Effector memory CD4-positive, alpha-beta T cell (primary cell): ENCODE data around the gene ROBO1.

Experiments used
- DNase-seq, 3 donors: peaks; one replicate each; pipeline ENCODE4 v3.0.0-alpha.2; 2020
- H3K27ac ChIP-seq: 2 replicates; pipeline ENCODE4 v1.7.0; 2013; ENCODE audit warnings: mild to moderate bottlenecking, low read length, moderate library complexity; ENCODE audit not compliant: insufficient read depth, poor library complexity, severe bottlenecking
- H3K27me3 ChIP-seq: replicated peaks from 2 replicates; pipeline ENCODE4 v1.7.0; 2013; ENCODE audit warnings: mild to moderate bottlenecking, low read length; ENCODE audit not compliant: insufficient read depth, control insufficient read depth, poor library complexity, severe bottlenecking
- H3K36me3 ChIP-seq: 2 replicates; pipeline ENCODE4 v1.7.0; 2013; ENCODE audit warnings: mild to moderate bottlenecking, low read length, moderate library complexity; ENCODE audit not compliant: control insufficient read depth, insufficient read depth
- H3K4me1 ChIP-seq: 2 replicates; pipeline ENCODE4 v1.7.0; 2013; ENCODE audit warnings: low read length, mild to moderate bottlenecking; ENCODE audit not compliant: control insufficient read depth, insufficient read depth, poor library complexity, severe bottlenecking
- H3K4me3 ChIP-seq: 2 replicates; pipeline ENCODE4 v1.7.0; 2013; ENCODE audit warnings: low read length, low read depth, mild to moderate bottlenecking; ENCODE audit not compliant: insufficient read depth, poor library complexity, severe bottlenecking
- H3K9me3 ChIP-seq: 2 replicates; pipeline ENCODE4 v1.7.0; 2013; ENCODE audit warnings: mild to moderate bottlenecking, low read length, moderate library complexity; ENCODE audit not compliant: control insufficient read depth

Gene ROBO1

DNA sequence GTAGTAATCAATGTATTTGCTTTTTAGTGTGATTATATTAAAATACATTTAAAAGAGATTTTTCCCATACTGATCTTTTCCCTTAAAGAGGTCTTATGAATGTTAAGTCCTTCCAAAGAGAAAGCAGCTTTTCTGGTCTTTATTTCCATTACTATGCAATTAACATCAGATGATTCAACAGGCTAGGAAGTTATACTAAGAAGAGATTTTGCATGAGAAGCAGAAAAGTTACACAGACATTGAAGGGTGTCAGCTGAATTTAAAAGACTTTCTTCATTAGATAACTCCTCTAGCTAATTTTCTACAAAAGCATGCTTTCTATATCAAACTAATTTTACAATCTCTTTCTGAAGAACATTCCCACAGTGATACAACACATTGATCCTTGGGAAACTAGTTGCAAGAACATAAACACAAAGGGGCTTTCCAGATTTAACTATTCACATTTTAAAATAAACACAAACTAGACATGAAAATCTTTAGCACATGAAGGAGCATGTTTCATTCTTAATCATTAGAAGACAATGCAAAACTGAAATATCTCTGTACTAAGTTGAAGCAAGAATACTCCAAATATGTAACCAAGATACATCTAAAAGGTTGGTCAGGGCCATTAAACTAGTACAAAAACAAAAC lies 965.8 kb downstream of the ROBO1 start:
- Histone ChIP-seq H3K4me3 (no peak overlapping the region), H3K27me3 (no peaks in the 10 kb centered on the region), H3K4me1 (no peaks in the 10 kb centered on the region), H3K27ac (no peak overlapping the region), H3K9me3 (no peaks in the 10 kb centered on the region), H3K36me3 (no peaks in the 10 kb centered on the region)
- no peak for DNase-seq

DNA sequence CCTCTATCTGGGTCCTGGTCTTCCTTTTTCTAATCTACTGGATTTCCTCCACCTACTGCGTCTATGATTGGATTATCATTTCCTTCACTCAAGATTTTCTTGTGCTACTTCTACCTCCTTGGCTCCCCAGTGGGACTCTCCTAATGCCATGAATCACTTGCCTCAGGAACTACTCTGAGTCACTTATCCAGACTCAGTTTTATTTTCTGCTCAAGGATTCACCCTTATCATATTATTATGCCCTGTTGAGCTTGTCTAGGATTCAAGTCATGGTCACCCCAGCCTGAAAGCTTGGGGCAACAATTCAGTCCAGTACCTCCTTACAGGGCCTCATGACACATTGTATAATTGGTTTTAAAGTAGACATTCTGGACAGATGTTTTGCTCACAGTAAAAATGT lies 968.1 kb downstream of the ROBO1 start:
- no peaks in the 10 kb centered on the region for H3K4me1 ChIP-seq
- no peaks in the 10 kb centered on the region for H3K36me3 ChIP-seq
- no peak overlapping the region for H3K4me3 ChIP-seq
- H3K9me3 ChIP-seq = no peaks in the 10 kb centered on the region
- no peak overlapping the region for H3K27ac ChIP-seq
- no peak for DNase-seq
- H3K27me3 ChIP-seq = no peaks in the 10 kb centered on the region

- H3K4me1 ChIP-seq = no peaks in the 10 kb centered on the region
- no peak for DNase-seq
- H3K27me3 ChIP-seq = no peaks in the 10 kb centered on the region
- no peak overlapping the region for H3K27ac ChIP-seq
- no peak overlapping the region for H3K4me3 ChIP-seq
- no peaks in the 10 kb centered on the region for H3K9me3 ChIP-seq
- H3K36me3 ChIP-seq = no peaks in the 10 kb centered on the region
These were observed 969.4 kb downstream of the ROBO1 start for GRCh38 chr3:78798266-78798832.

DNA sequence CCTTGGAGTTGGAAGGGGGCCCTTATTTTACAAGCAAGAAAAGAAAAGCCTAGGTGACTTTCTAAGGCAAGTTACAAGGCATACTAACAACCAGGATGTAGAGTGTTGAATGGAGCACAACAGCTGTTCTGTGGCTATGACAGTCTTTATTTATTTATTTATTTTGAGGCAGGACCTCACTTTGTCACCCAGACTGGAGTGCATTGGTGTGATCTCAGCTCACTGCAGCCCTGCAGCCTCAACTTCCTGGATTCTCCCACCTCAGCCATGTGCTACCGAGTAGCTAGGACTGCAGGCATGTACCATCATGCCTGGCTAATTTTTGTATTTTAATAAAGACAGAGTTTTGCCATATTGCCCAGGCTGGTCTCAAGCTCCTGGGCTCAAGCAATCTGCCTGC lies 973.4 kb downstream of the ROBO1 start:
- DNase-seq = no peak
- Histone ChIP-seq H3K27me3 (no peaks in the 10 kb centered on the region), H3K4me1 (no peaks in the 10 kb centered on the region), H3K9me3 (no peaks in the 10 kb centered on the region), H3K36me3 (no peaks in the 10 kb centered on the region), H3K27ac (no peak overlapping the region), H3K4me3 (no peak overlapping the region)

DNA sequence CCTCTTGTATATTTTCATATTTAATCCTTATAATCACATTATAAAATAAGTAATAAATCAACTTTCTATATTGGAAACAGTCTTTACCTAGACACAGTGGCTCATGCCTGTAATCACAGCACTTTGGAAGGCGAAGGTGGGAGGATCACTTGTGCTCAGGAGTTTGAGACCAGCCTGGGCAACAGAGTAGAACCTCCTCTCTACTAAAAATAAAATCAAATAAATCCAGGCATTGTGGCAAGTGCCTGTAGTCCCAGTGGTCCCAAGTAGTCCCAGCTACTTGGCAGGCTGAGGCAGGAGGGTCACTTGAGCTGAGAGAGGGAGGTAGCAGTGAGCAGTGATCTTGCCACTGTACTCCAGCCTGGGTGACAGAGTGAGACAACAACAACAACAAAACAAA lies 975.1 kb downstream of the ROBO1 start:
- no peaks in the 10 kb centered on the region for H3K9me3 ChIP-seq
- H3K4me3 ChIP-seq = no peak overlapping the region
- no peak for DNase-seq
- no peaks in the 10 kb centered on the region for H3K36me3 ChIP-seq
- H3K4me1 ChIP-seq = no peaks in the 10 kb centered on the region
- no peaks in the 10 kb centered on the region for H3K27me3 ChIP-seq
- no peak overlapping the region for H3K27ac ChIP-seq

GRCh38 chr3:78792212-78792611 lies 975.6 kb downstream of the ROBO1 start:
- Histone ChIP-seq H3K4me3 (no peak overlapping the region), H3K27ac (no peak overlapping the region), H3K36me3 (no peaks in the 10 kb centered on the region), H3K27me3 (no peaks in the 10 kb centered on the region), H3K9me3 (no peaks in the 10 kb centered on the region), H3K4me1 (no peaks in the 10 kb centered on the region)
- DNase-seq = no peak

DNA sequence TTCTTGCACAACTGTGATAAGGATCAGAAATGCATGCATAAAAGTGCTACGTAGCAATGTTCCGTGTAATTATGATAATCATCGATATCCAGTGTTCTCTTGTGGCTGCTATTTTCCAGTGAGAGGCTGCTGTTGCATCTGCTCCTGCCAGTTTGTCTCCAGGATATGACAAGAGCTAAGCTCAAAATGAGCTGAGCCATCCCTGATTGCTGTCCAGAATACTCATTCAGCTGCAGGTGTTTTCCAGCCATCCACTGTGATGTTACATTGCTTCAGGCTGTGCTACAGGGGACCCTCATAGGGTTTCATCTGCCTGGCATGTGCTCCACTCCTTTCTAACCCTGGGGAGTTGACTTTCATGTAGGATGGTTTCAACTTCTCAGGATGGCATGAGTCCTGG lies 976.0 kb downstream of the ROBO1 start:
- H3K27ac ChIP-seq = no peak overlapping the region

GRCh38 chr3:78788839-78789238 lies 979.0 kb downstream of the ROBO1 start:
- H3K27ac ChIP-seq = no peak overlapping the region
- H3K4me3 ChIP-seq = no peak overlapping the region
- no peaks in the 10 kb centered on the region for H3K4me1 ChIP-seq
- H3K27me3 ChIP-seq = no peaks in the 10 kb centered on the region
- DNase-seq = no peak
- no peaks in the 10 kb centered on the region for H3K9me3 ChIP-seq
- no peaks in the 10 kb centered on the region for H3K36me3 ChIP-seq

More for the DNA sequence above, 976.0 kb downstream of the ROBO1 start:
- Histone ChIP-seq H3K9me3 (no peaks in the 10 kb centered on the region), H3K4me1 (no peaks in the 10 kb centered on the region), H3K36me3 (no peaks in the 10 kb centered on the region), H3K4me3 (no peak overlapping the region), H3K27me3 (no peaks in the 10 kb centered on the region)
- DNase-seq = no peak

DNA sequence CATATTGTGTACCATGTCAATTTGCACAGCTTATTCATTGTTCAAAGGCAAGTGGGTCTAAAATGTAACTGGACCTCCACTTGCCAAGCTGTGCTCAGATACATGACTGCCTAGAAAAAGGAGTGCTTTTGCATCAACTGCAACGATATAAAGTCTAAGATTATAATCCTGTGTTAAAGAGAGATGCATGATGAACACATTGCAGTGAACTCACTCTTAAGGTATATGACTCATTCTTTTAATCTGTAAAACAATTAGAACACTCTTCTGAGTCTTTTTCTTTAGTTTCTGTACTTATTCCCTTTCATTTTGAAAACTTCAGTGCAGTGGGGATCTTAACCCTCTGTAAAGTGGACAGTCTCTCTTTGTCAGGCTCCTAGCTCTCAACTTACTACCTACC lies 982.8 kb downstream of the ROBO1 start:
- no peaks in the 10 kb centered on the region for H3K27me3 ChIP-seq
- H3K4me3 ChIP-seq = no peak overlapping the region
- no peaks in the 10 kb centered on the region for H3K9me3 ChIP-seq
- no peaks in the 10 kb centered on the region for H3K4me1 ChIP-seq
- H3K36me3 ChIP-seq = no peaks in the 10 kb centered on the region
- DNase-seq = no peak
- no peak overlapping the region for H3K27ac ChIP-seq

GRCh38 chr3:78781351-78781750 lies 986.4 kb downstream of the ROBO1 start:
- no peaks in the 10 kb centered on the region for H3K27me3 ChIP-seq
- DNase-seq = no peak
- no peaks in the 10 kb centered on the region for H3K9me3 ChIP-seq
- no peaks in the 10 kb centered on the region for H3K36me3 ChIP-seq
- no peak overlapping the region for H3K27ac ChIP-seq
- H3K4me1 ChIP-seq = no peaks in the 10 kb centered on the region
- H3K4me3 ChIP-seq = no peak overlapping the region
